ENCODE measurements around the gene NUSAP1.
"Not testable (repeated sequence)": the region's sequence is repeated elsewhere in the genome, so short reads cannot be mapped to it uniquely, and the experiment has no call there.

The NUSAP1 gene

DNA sequence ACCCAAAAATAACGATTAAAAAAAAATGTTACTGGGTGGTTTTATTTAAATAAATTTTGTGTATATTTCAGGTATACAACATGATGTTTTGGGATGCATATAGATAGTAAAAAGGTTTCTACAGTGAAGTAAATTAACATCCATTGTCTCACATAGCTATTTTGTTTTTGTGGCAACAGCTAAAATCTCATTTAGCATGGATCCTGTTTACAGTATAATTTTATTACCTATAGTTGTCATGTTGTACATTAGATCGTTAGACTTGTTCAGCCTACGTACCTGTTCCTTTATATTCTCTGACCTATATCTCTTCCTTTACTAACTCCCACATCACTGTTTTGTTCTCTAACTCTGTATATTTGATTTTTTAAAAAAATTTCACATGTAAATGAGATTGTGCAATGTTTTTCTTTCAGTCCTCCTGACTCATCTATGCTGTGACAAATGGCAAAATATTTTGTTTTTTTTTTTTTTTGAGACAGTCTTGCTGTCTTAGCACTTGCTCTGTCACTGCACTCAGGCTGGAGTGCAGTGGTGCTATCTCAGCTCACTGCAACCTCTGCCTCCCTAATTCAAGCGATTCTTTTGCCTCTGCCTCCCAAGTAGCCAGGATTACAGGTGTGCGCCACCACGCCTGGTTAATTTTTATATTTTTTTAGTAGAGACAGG lies 45.9 kb upstream of the NUSAP1 start:
- H3K4me3 ChIP-seq (ENCODE audit: control insufficient read depth in 1 of 7, extremely low read depth in 1 of 7, insufficient read depth in 4 of 7, low read depth in 2 of 7, low read length in 6 of 7) = no peak overlapping the region
- ChIA-PET CTCF (interaction anchor here (1.0 to 4.2 kb wide), 6 partner anchors 9 to 141 kb away, joined by 3 to 40 read pairs (median 4); partner anchors contain the start of genes NUSAP1 and OIP5), POLR2A (no interaction called here)
- peaks cover 0 to 41% (median 19%) of the 10 kb centered on the region in 4 experiments for H3K36me3 ChIP-seq (ENCODE audit: control insufficient read depth in 4 of 4, insufficient read depth in 4 of 4, low read length in 3 of 4)
- H3K4me1 ChIP-seq (ENCODE audit: control extremely low read depth in 1 of 4, control insufficient read depth in 4 of 4, insufficient read depth in 4 of 4, low read length in 3 of 4) = peaks cover 10 to 38% (median 24%) of the 10 kb centered on the region in 4 experiments
- peak overlapping the region in 1 of 2 experiments; percentile 32 for H3K27ac ChIP-seq (ENCODE audit: insufficient read depth in 1 of 2, low read depth in 1 of 2, low read length in 2 of 2, poor library complexity in 1 of 2, severe bottlenecking in 2 of 2)
- 100% methylated on average over 2 of the region's 6 CpGs for WGBS (ENCODE audit: insufficient coverage)
- peak in 2 of 3 donors; percentile 47 to 62 for DNase-seq
- no peaks in the 10 kb centered on the region for H3K9me3 ChIP-seq (ENCODE audit: control extremely low read depth in 1 of 5, control insufficient read depth in 4 of 5, insufficient read depth in 2 of 5, low read depth in 1 of 5, low read length in 4 of 5)
- H3K27me3 ChIP-seq (replicated peaks in 2 of 5; ENCODE audit: control insufficient read depth in 4 of 5, insufficient read depth in 5 of 5, low read length in 4 of 5) = no peaks in the 10 kb centered on the region

DNA sequence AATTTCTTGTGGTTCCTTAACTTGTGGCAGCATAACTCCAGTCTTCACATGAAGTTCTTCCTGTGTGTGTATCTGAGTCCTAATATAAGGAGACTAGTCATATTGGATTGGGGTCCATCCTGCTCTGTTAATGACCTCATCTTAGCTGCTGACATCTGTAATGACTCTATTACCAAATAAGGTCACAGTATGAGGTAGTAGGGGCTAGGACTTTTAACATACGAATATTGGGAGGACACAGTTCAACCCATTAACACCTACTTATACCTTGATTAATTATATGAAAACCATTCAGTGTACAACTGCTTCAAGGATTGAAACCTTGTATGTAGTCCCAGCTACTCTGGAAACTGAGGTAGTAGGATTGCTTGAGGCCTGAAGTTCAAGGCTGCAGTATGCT lies 44.2 kb upstream of the NUSAP1 start:
- Histone ChIP-seq H3K4me1 (ENCODE audit: control extremely low read depth in 1 of 4, control insufficient read depth in 4 of 4, insufficient read depth in 4 of 4, low read length in 3 of 4) (peaks cover 10 to 32% (median 18%) of the 10 kb centered on the region in 4 experiments), H3K27me3 (replicated peaks in 2 of 5; ENCODE audit: control insufficient read depth in 4 of 5, insufficient read depth in 5 of 5, low read length in 4 of 5) (no peaks in the 10 kb centered on the region), H3K4me3 (ENCODE audit: control insufficient read depth in 1 of 7, extremely low read depth in 1 of 7, insufficient read depth in 4 of 7, low read depth in 2 of 7, low read length in 6 of 7) (no peak overlapping the region), H3K36me3 (ENCODE audit: control insufficient read depth in 4 of 4, insufficient read depth in 4 of 4, low read length in 3 of 4) (peaks cover 0 to 49% (median 21%) of the 10 kb centered on the region in 4 experiments), H3K9me3 (ENCODE audit: control extremely low read depth in 1 of 5, control insufficient read depth in 4 of 5, insufficient read depth in 2 of 5, low read depth in 1 of 5, low read length in 4 of 5) (no peaks in the 10 kb centered on the region), H3K27ac (ENCODE audit: insufficient read depth in 1 of 2, low read depth in 1 of 2, low read length in 2 of 2, poor library complexity in 1 of 2, severe bottlenecking in 2 of 2) (no peak overlapping the region)
- POLR2A ChIA-PET = no interaction called here
- WGBS (ENCODE audit: insufficient coverage) = no CpG with 5 or more reads among the region's 1 CpG
- DNase-seq = no peak
- CTCF ChIA-PET = interaction anchor here (1.5 to 4.2 kb wide), 4 partner anchors 17 to 43 kb away, joined by 4 to 40 read pairs (median 10); partner anchors contain the start of genes NUSAP1 and OIP5

DNA sequence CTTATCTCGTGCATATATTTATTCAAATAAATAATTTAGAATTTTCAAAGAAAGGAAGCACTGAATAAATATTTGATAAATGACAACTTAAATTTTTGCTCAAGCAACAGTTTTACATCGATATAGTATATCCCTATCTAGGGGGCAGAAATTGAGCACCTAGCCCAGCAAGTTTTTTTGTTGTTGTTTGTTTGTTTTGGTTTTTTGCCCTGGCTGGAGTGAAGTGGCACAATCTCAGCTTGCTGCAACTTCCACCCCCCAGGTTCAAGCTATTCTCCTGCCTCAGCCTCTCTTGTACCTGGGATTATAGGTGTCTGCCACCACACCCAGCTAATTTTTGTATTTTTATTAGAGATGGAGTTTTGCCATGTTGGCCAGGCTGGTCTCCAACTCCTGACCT lies 42.7 kb upstream of the NUSAP1 start:
- POLR2A ChIA-PET = no interaction called here
- H3K9me3 ChIP-seq (ENCODE audit: control extremely low read depth in 1 of 5, control insufficient read depth in 4 of 5, insufficient read depth in 2 of 5, low read depth in 1 of 5, low read length in 4 of 5) = no peaks in the 10 kb centered on the region
- H3K27ac ChIP-seq (ENCODE audit: insufficient read depth in 1 of 2, low read depth in 1 of 2, low read length in 2 of 2, poor library complexity in 1 of 2, severe bottlenecking in 2 of 2) = no peak overlapping the region
- peaks cover 7 to 31% (median 21%) of the 10 kb centered on the region in 4 experiments for H3K4me1 ChIP-seq (ENCODE audit: control extremely low read depth in 1 of 4, control insufficient read depth in 4 of 4, insufficient read depth in 4 of 4, low read length in 3 of 4)
- no peak for DNase-seq
- CTCF ChIA-PET = interaction anchor here (1.6 to 2.5 kb wide), 3 partner anchors 11 to 48 kb away, joined by 3 to 7 read pairs (median 7); no protein-coding TSS in a partner anchor
- H3K36me3 ChIP-seq (ENCODE audit: control insufficient read depth in 4 of 4, insufficient read depth in 4 of 4, low read length in 3 of 4) = peaks cover 3 to 57% (median 23%) of the 10 kb centered on the region in 4 experiments
- no CpG with 5 or more reads among the region's 2 CpGs for WGBS (ENCODE audit: insufficient coverage)
- no peak overlapping the region for H3K4me3 ChIP-seq (ENCODE audit: control insufficient read depth in 1 of 7, extremely low read depth in 1 of 7, insufficient read depth in 4 of 7, low read depth in 2 of 7, low read length in 6 of 7)
- no peaks in the 10 kb centered on the region for H3K27me3 ChIP-seq (replicated peaks in 2 of 5; ENCODE audit: control insufficient read depth in 4 of 5, insufficient read depth in 5 of 5, low read length in 4 of 5)

DNA sequence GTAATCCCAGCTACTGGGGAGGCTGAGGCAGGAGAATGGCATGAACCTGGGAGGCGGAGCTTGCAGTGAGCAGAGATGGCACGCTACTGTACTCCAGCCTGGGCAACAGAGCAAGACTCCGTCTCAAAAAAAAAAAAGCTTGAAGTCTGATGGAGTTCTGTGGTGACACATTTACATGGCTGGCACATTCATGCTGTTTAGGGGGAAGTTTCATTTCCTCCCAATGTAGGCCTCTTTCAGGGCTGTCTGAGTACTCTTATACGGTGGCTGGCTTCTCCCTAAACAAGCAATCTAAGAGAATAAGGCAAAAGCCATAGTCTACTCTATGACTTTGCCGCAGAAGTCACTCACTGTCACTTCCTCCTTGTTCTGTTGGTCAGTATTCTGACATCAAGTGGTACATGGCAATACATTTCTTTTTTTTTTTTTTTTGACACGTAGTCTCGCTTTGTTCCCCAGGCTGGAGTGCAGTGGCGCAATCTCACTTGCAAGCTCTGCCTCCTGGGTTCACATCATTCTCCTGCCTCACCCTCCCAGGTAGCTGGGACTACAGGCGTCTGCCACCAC lies 41.5 kb upstream of the NUSAP1 start:
- CTCF ChIA-PET = interaction anchor here (0.6 to 2.4 kb wide), 6 partner anchors 9 to 213 kb away, joined by 3 to 7 read pairs (median 3); partner anchors contain the start of genes NUSAP1 and OIP5
- peaks cover 3 to 57% (median 24%) of the 10 kb centered on the region in 4 experiments for H3K36me3 ChIP-seq (ENCODE audit: control insufficient read depth in 4 of 4, insufficient read depth in 4 of 4, low read length in 3 of 4)
- 60% methylated on average over 5 of the region's 9 CpGs for WGBS (ENCODE audit: insufficient coverage)
- no peaks in the 10 kb centered on the region for H3K9me3 ChIP-seq (ENCODE audit: control extremely low read depth in 1 of 5, control insufficient read depth in 4 of 5, insufficient read depth in 2 of 5, low read depth in 1 of 5, low read length in 4 of 5)
- POLR2A ChIA-PET = interaction anchor here (0.6 kb wide), 2 partner anchors 57 to 626 kb away, joined by 3 to 4 read pairs; no protein-coding TSS in a partner anchor
- DNase-seq = peak; percentile 28 to 63 (median 53)
- peak overlapping the region in 1 of 2 experiments; percentile 22 for H3K27ac ChIP-seq (ENCODE audit: insufficient read depth in 1 of 2, low read depth in 1 of 2, low read length in 2 of 2, poor library complexity in 1 of 2, severe bottlenecking in 2 of 2)
- peaks cover 2 to 24% (median 16%) of the 10 kb centered on the region in 4 experiments for H3K4me1 ChIP-seq (ENCODE audit: control extremely low read depth in 1 of 4, control insufficient read depth in 4 of 4, insufficient read depth in 4 of 4, low read length in 3 of 4)
- no peak overlapping the region for H3K4me3 ChIP-seq (ENCODE audit: control insufficient read depth in 1 of 7, extremely low read depth in 1 of 7, insufficient read depth in 4 of 7, low read depth in 2 of 7, low read length in 6 of 7)
- no peaks in the 10 kb centered on the region for H3K27me3 ChIP-seq (replicated peaks in 2 of 5; ENCODE audit: control insufficient read depth in 4 of 5, insufficient read depth in 5 of 5, low read length in 4 of 5)

DNA sequence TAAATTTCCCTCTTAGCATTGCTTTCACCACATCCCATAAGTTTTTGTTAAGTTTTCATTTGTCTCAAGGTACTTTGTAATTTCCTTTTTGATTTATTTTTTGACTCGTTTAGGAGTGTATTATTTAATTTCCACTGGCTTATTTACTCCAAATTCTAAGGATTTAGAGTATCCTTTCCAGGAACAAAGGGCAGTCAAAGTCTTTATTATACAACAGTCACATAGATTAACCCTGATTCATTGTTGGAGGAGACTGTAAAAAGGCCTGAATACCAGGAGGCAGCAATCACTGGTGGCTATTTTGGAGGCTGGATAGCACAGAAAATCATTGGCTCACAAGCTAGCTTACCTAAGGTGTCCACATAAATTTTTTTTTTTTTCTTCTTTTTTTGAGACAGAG lies 40.2 kb upstream of the NUSAP1 start:
- WGBS (ENCODE audit: insufficient coverage) = no CpG with 5 or more reads among the region's 1 CpG
- Histone ChIP-seq H3K4me1 (ENCODE audit: control extremely low read depth in 1 of 4, control insufficient read depth in 4 of 4, insufficient read depth in 4 of 4, low read length in 3 of 4) (peaks cover 2 to 22% (median 12%) of the 10 kb centered on the region in 4 experiments), H3K27ac (ENCODE audit: insufficient read depth in 1 of 2, low read depth in 1 of 2, low read length in 2 of 2, poor library complexity in 1 of 2, severe bottlenecking in 2 of 2) (peak overlapping the region in 1 of 2 experiments; percentile 29), H3K9me3 (ENCODE audit: control extremely low read depth in 1 of 5, control insufficient read depth in 4 of 5, insufficient read depth in 2 of 5, low read depth in 1 of 5, low read length in 4 of 5) (no peaks in the 10 kb centered on the region), H3K27me3 (replicated peaks in 2 of 5; ENCODE audit: control insufficient read depth in 4 of 5, insufficient read depth in 5 of 5, low read length in 4 of 5) (no peaks in the 10 kb centered on the region), H3K36me3 (ENCODE audit: control insufficient read depth in 4 of 4, insufficient read depth in 4 of 4, low read length in 3 of 4) (peaks cover 3 to 51% (median 20%) of the 10 kb centered on the region in 4 experiments), H3K4me3 (ENCODE audit: control insufficient read depth in 1 of 7, extremely low read depth in 1 of 7, insufficient read depth in 4 of 7, low read depth in 2 of 7, low read length in 6 of 7) (no peak overlapping the region)
- ChIA-PET POLR2A (interaction anchor here (0.6 kb wide), 1 partner anchor 11 kb away, joined by 4 read pairs; no protein-coding TSS in a partner anchor), CTCF (interaction anchor here (1.5 to 2.4 kb wide), 3 partner anchors 8 to 146 kb away, joined by 3 to 7 read pairs (median 4); no protein-coding TSS in a partner anchor)
- DNase-seq = no peak

DNA sequence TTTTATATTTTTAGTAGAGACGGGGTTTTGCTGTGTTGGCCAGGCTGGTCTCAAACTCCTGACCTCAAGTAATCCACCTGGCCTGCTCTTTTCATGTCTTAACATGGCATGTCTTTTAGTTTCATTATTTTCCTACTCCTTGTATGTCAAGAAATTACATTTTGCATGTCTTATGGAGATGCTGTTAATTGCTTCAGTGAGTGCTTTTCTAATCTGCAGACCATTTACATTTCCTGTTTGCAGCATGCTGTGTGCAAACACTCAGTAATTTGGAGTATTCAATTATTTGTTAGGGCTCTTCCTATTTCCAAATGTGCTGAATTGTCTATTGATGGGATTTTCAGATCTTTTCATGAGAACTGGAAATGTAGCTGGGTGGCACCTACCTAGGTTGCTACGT lies 31.5 kb upstream of the NUSAP1 start:
- H3K4me3 ChIP-seq (ENCODE audit: control insufficient read depth in 1 of 7, extremely low read depth in 1 of 7, insufficient read depth in 4 of 7, low read depth in 2 of 7, low read length in 6 of 7); POLR2A ChIA-PET; H3K27me3 ChIP-seq (replicated peaks in 2 of 5; ENCODE audit: control insufficient read depth in 4 of 5, insufficient read depth in 5 of 5, low read length in 4 of 5); H3K27ac ChIP-seq (ENCODE audit: insufficient read depth in 1 of 2, low read depth in 1 of 2, low read length in 2 of 2, poor library complexity in 1 of 2, severe bottlenecking in 2 of 2); DNase-seq; H3K9me3 ChIP-seq (ENCODE audit: control extremely low read depth in 1 of 5, control insufficient read depth in 4 of 5, insufficient read depth in 2 of 5, low read depth in 1 of 5, low read length in 4 of 5): not testable (repeated sequence)
- Histone ChIP-seq H3K36me3 (ENCODE audit: control insufficient read depth in 4 of 4, insufficient read depth in 4 of 4, low read length in 3 of 4) (peaks cover 5 to 19% (median 11%) of the 10 kb centered on the region in 4 experiments), H3K4me1 (ENCODE audit: control extremely low read depth in 1 of 4, control insufficient read depth in 4 of 4, insufficient read depth in 4 of 4, low read length in 3 of 4) (peaks cover 5 to 28% (median 14%) of the 10 kb centered on the region in 4 experiments)
- CTCF ChIA-PET = interaction anchor here (0.8 to 2.4 kb wide), 2 partner anchors 10 to 30 kb away, joined by 3 to 7 read pairs; no protein-coding TSS in a partner anchor
- WGBS (ENCODE audit: insufficient coverage) = 100% methylated on average over 1 of the region's 2 CpGs

Measured in common myeloid progenitor, CD34-positive (primary cell).